ENCODE measurements around the gene ADGRF5.

The ADGRF5 gene

DNA sequence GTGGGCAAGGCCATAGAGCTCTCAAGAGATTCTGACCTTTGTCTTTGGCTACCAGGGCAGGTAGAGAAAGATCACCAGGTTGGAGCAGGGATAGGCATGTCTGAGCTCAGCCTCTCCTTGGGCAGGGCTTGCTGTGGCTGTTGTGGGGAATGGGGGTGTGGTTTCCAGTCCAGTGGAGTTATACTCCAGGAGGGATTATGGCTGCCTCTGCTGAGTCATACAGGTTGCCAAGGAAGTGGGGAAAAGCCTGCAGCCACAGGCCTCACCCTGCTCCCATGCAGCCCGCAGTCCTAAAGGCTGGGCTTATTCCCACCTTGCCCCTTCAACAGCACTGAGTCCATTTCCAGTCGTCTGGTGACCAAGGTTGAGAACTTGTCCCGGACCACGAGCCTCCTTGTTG lies 106.6 kb downstream of the ADGRF5 start:
- DNase-seq (ENCODE audit: low read depth): no peak

DNA sequence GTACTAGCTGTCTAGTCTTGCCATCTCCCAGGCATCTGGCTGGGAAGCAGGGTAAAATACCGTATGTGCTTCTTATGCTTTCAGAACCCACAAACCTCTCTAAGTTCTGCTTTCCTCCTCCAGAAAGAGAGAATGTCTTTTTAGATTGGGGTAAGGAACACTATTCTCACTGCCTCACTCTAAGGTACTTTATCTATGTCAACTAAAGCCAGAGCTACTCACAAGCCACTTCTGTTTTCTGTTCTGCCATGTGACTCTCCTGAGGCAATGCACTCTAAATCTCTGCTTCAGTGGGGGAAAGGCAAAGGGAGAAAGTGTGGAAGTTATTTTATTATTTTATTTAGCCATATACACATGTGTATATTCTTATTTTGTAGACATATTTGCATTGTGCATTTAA lies 112.9 kb downstream of the ADGRF5 start:
- no peak for DNase-seq (ENCODE audit: low read depth)

Data from stimulated activated CD8-positive, alpha-beta memory T cell treated with anti-CD3 and anti-CD28 coated beads, Interleukin-7, amount 100 ng/mL, for 24 hours (primary cell).